Immature natural killer cell (primary cell): ENCODE measurements around the gene PRR12. TPM values are rescaled to one million over a fixed set of nuclear protein-coding genes. Genes with fewer than 3 reads are reported as not detected.

Experiments used
- DNase-seq, 3 donors: peaks; one replicate each; pipeline ENCODE4 v3.0.0; 2022; ENCODE audit warnings: mixed read lengths in 1 of 3
- H3K27ac Mint-ChIP-seq, 6 donors: one replicate each; pipeline ENCODE4 v1.8.0; 2020; ENCODE audit warnings: mixed read lengths in 6 of 6, mild to moderate bottlenecking in 5 of 6, inconsistent platforms in 4 of 6, moderate library complexity in 3 of 6
- H3K27me3 Mint-ChIP-seq, 3 donors: one replicate each; pipeline ENCODE4 v1.8.0; 2020 to 2021; ENCODE audit warnings: low read depth in 3 of 3, mild to moderate bottlenecking in 3 of 3, mixed read lengths in 3 of 3, moderate library complexity in 3 of 3, inconsistent platforms in 1 of 3
- H3K36me3 Mint-ChIP-seq, 3 donors: one replicate each; pipeline ENCODE4 v1.8.0; 2020; ENCODE audit warnings: mixed read lengths in 3 of 3, inconsistent platforms in 2 of 3, mild to moderate bottlenecking in 2 of 3
- H3K4me1 Mint-ChIP-seq, 2 donors: one replicate each; pipeline ENCODE4 v1.8.0; 2020; ENCODE audit warnings: inconsistent platforms in 2 of 2, mild to moderate bottlenecking in 2 of 2, mixed read lengths in 2 of 2, moderate library complexity in 1 of 2
- H3K4me3 Mint-ChIP-seq, 5 donors: one replicate each; pipeline ENCODE4 v1.8.0; 2020; ENCODE audit warnings: mild to moderate bottlenecking in 5 of 5, mixed read lengths in 5 of 5, inconsistent platforms in 3 of 5, moderate library complexity in 3 of 5
- H3K9me3 Mint-ChIP-seq, 6 donors: one replicate each; pipeline ENCODE4 v1.8.0; 2020; ENCODE audit warnings: mild to moderate bottlenecking in 6 of 6, mixed read lengths in 6 of 6, inconsistent platforms in 4 of 6, moderate library complexity in 3 of 6
- polyA plus RNA-seq, 3 donors: library from polyadenylated mRNA; unstranded; fragments of 300-500 nt; fragmentation: Illumina TruSeq; gene quantifications; one replicate each; pipeline ENCODE4 v1.2.3, GENCODE V29; 2021

Gene PRR12
- polyA plus RNA-seq, 3 donors from 2014 or later, result 0.21 to 4.0 (median 2.0) TPM

GRCh38 chr19:49573009-49573408 is 18.0 kb upstream of the PRR12 start:
- H3K4me1 Mint-ChIP-seq, result peaks cover 27 to 37% of the 10 kb centered on the region in 2 donors
- H3K27ac Mint-ChIP-seq, result no peak overlapping the region
- peaks cover 0 to 4% (median 0%) of the 10 kb centered on the region in 3 donors for H3K36me3 Mint-ChIP-seq
- no peak for DNase-seq
- no peak overlapping the region for H3K4me3 Mint-ChIP-seq
- no peaks in the 10 kb centered on the region for H3K9me3 Mint-ChIP-seq
- H3K27me3 Mint-ChIP-seq, result peaks cover 2 to 9% (median 4%) of the 10 kb centered on the region in 3 donors

GRCh38 chr19:49573425-49573824 is 17.6 kb upstream of the PRR12 start:
- peaks cover 0 to 5% (median 2%) of the 10 kb centered on the region in 3 donors for H3K27me3 Mint-ChIP-seq
- H3K36me3 Mint-ChIP-seq, result peaks cover 0 to 4% (median 0%) of the 10 kb centered on the region in 3 donors
- no peak for DNase-seq
- no peak overlapping the region for H3K4me3 Mint-ChIP-seq
- H3K4me1 Mint-ChIP-seq, result peaks cover 23 to 37% of the 10 kb centered on the region in 2 donors
- no peaks in the 10 kb centered on the region for H3K9me3 Mint-ChIP-seq
- no peak overlapping the region for H3K27ac Mint-ChIP-seq

GRCh38 chr19:49574206-49574755 is 16.7 kb upstream of the PRR12 start:
- no peak for DNase-seq
- Mint-ChIP-seq H3K9me3 (no peaks in the 10 kb centered on the region), H3K36me3 (peaks cover 0 to 4% (median 0%) of the 10 kb centered on the region in 3 donors), H3K27ac (peak overlapping the region in 1 of 6 donors; percentile 44), H3K27me3 (peaks cover 0 to 2% (median 0%) of the 10 kb centered on the region in 3 donors), H3K4me3 (no peak overlapping the region), H3K4me1 (peaks cover 22 to 38% of the 10 kb centered on the region in 2 donors)

GRCh38 chr19:49579193-49579592 is 11.8 kb upstream of the PRR12 start:
- Mint-ChIP-seq H3K27me3 (peaks cover 0 to 2% (median 0%) of the 10 kb centered on the region in 3 donors), H3K4me1 (peaks cover 25 to 38% of the 10 kb centered on the region in 2 donors), H3K27ac (peak overlapping the region in 4 of 6 donors; percentile 40 to 96 (median 88)), H3K4me3 (peak overlapping the region; percentile 91 to 97 (median 97)), H3K36me3 (peaks cover 0 to 4% (median 0%) of the 10 kb centered on the region in 3 donors), H3K9me3 (no peaks in the 10 kb centered on the region)
- no peak for DNase-seq

GRCh38 chr19:49579947-49580263 is 11.1 kb upstream of the PRR12 start:
- Mint-ChIP-seq H3K4me3 (peak overlapping the region; percentile 91 to 97 (median 97)), H3K27me3 (peaks cover 0 to 2% (median 0%) of the 10 kb centered on the region in 3 donors), H3K27ac (peak overlapping the region; percentile 81 to 97 (median 96)), H3K4me1 (peaks cover 25 to 36% of the 10 kb centered on the region in 2 donors), H3K36me3 (peaks cover 0 to 4% (median 0%) of the 10 kb centered on the region in 3 donors), H3K9me3 (no peaks in the 10 kb centered on the region)
- no peak for DNase-seq

- Mint-ChIP-seq H3K4me3 (peak within 1 kb of the TSS; percentile 91 to 97 (median 97)), H3K27me3 (peaks cover 0 to 2% (median 0%) of the 10 kb centered on the region in 3 donors), H3K36me3 (peaks cover 0 to 2% (median 0%) of the 10 kb centered on the region in 3 donors), H3K4me1 (peaks cover 25 to 36% of the 10 kb centered on the region in 2 donors), H3K9me3 (no peaks in the 10 kb centered on the region), H3K27ac (peak within 1 kb of the TSS; percentile 81 to 97 (median 96))
- peak; percentile 92 to 95 (median 95) for DNase-seq
These were observed 10.5 kb upstream of the PRR12 start, which contains the start of gene NOSIP for GRCh38 chr19:49580264-49581006. TSS of gene NOSIP (minus strand) at chr19:49580556. CDS start at chr19:49560691, 19,865 bp downstream.

GRCh38 chr19:49581007-49581508 is 9.9 kb upstream of the PRR12 start, which contains the start of gene PRRG2:
TSS of gene PRRG2 (plus strand) at chr19:49581316. CDS start at chr19:49583220, 1,904 bp downstream.
- H3K4me1 Mint-ChIP-seq, result peaks cover 25 to 36% of the 10 kb centered on the region in 2 donors
- DNase-seq, result no peak
- no peaks in the 10 kb centered on the region for H3K36me3 Mint-ChIP-seq
- peak within 1 kb of the TSS; percentile 81 to 97 (median 96) for H3K27ac Mint-ChIP-seq
- peak within 1 kb of the TSS; percentile 91 to 97 (median 97) for H3K4me3 Mint-ChIP-seq
- H3K9me3 Mint-ChIP-seq, result no peaks in the 10 kb centered on the region
- H3K27me3 Mint-ChIP-seq, result peaks cover 0 to 2% (median 2%) of the 10 kb centered on the region in 3 donors

- H3K4me1 Mint-ChIP-seq, result peaks cover 22 to 26% of the 10 kb centered on the region in 2 donors
- no peak for DNase-seq
These were observed 7.7 kb upstream of the PRR12 start for GRCh38 chr19:49583239-49583638.

GRCh38 chr19:49585023-49585422 is 6.0 kb upstream of the PRR12 start:
- Mint-ChIP-seq H3K27me3 (peaks cover under 1 to 3% (median 2%) of the 10 kb centered on the region in 3 donors), H3K4me1 (peaks cover 9 to 14% of the 10 kb centered on the region in 2 donors), H3K9me3 (no peaks in the 10 kb centered on the region), H3K4me3 (no peak overlapping the region), H3K27ac (no peak overlapping the region), H3K36me3 (no peaks in the 10 kb centered on the region)
- no peak for DNase-seq

More at GRCh38 chr19:49583239-49583638, 7.7 kb upstream of the PRR12 start:
- no peaks in the 10 kb centered on the region for H3K36me3 Mint-ChIP-seq
- peaks cover 0 to 2% (median 2%) of the 10 kb centered on the region in 3 donors for H3K27me3 Mint-ChIP-seq
- no peak overlapping the region for H3K27ac Mint-ChIP-seq
- H3K4me3 Mint-ChIP-seq, result no peak overlapping the region
- no peaks in the 10 kb centered on the region for H3K9me3 Mint-ChIP-seq

GRCh38 chr19:49587227-49587626 is 3.8 kb upstream of the PRR12 start:
- Mint-ChIP-seq H3K4me1 (peaks cover 8 to 12% of the 10 kb centered on the region in 2 donors), H3K27me3 (peaks cover 5 to 9% (median 8%) of the 10 kb centered on the region in 3 donors), H3K27ac (no peak overlapping the region), H3K4me3 (no peak overlapping the region), H3K9me3 (no peaks in the 10 kb centered on the region), H3K36me3 (no peaks in the 10 kb centered on the region)
- DNase-seq, result no peak

- Mint-ChIP-seq H3K36me3 (peaks cover 0 to 2% (median 2%) of the 10 kb centered on the region in 3 donors), H3K27ac (peak overlapping the region in 4 of 6 donors; percentile 5 to 41 (median 26)), H3K4me3 (no peak overlapping the region), H3K9me3 (no peaks in the 10 kb centered on the region), H3K4me1 (peaks cover 21 to 25% of the 10 kb centered on the region in 2 donors), H3K27me3 (peaks cover 8 to 15% (median 10%) of the 10 kb centered on the region in 3 donors)
- DNase-seq, result no peak
These were observed 2.4 kb upstream of the PRR12 start for GRCh38 chr19:49588365-49589122.

GRCh38 chr19:49589502-49589905 is 1.5 kb upstream of the PRR12 start:
- DNase-seq, result no peak
- Mint-ChIP-seq H3K4me1 (peaks cover 29 to 32% of the 10 kb centered on the region in 2 donors), H3K36me3 (peaks cover 0 to 5% (median 3%) of the 10 kb centered on the region in 3 donors), H3K4me3 (peak overlapping the region in 2 of 5 donors; percentile 9 to 13), H3K27ac (peak overlapping the region; percentile 67 to 93 (median 80)), H3K27me3 (peaks cover 8 to 16% (median 10%) of the 10 kb centered on the region in 3 donors), H3K9me3 (no peaks in the 10 kb centered on the region)
